Skin of body (tissue), 1 donor: ENCODE data around the gene SOBP. TPM values are rescaled to one million over a fixed set of nuclear protein-coding genes. Genes with fewer than 3 reads are reported as not detected.

Experiments used
- total RNA-seq: library from RNA; depleted of rRNA; stranded (reverse); fragments of >200 nt; gene quantifications from one replicate; pipeline ENCODE4 v1.2.3, GENCODE V29; 2014

Gene SOBP
- total RNA-seq, 1 donor from 2014 or later = 5.9 TPM

Other genes with a start within 250 kb of the SOBP start
- 10.8 TPM for gene PDSS2, start 30.6 kb upstream of the SOBP start, total RNA-seq